Left forelimb (tissue), 1 donor: Measurements from ENCODE around the gene CCNI.

Source experiments
- DNase-seq: peaks from one replicate; pipeline ENCODE4 v3.0.0-alpha.2; 2018; ENCODE audit warnings: low spot score

The CCNI gene

DNA sequence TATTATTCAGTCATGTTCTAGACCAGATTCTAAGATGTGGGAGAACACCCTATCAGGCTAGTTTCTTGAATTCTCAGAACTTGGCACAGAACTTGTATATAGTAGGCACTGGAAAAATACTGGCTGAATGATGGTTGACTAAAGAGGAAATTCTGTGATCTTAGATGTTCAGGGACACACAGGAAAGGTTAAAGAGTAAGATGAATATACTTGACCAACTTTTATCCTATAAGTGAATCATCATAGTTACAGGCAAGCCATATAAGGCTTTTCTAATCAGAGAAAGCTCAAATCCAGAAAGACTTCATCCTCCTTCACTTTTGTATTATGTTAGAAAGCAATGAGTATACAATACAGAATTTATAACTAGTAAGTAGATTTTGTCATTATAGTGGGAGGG, 72.4 kb downstream of the CCNI start:
- no peak for DNase-seq

DNA sequence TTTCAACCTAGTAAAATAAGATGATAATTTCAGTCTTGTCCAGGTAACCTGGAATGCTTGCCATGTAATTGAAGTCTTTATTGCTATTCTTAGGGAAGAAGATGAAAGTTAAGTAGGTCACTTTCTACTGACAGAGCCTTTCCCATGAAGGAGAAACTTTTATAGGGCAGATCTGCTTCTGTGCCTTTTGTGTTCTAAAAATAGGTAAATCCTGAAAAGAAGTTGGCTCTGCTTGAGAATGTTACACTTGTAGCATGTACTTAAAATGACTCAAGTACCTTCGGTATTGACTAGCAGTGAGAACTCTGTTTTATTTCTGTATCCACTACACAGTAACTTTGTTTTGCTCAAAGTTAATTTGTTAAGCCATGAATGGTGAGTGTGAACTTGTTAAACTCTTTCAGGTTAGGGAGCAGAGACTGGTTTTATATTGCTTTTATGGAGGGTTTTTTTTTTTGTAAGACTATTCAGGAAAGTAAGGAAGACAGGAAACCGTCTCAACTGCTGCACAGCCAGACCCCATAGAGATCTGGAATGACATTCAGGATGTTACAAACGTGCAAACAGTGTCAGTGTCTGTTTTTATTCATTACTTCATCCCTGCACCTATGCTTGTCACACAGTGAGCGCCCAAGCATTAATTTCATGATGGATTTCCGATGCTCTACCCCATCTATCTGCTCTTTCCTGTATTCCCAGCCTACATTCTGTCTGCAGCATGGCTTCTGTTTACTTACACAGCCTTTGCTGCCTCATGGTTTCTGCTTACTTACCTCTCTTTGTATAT, 73.3 kb downstream of the CCNI start:
- DNase-seq = no peak

DNA sequence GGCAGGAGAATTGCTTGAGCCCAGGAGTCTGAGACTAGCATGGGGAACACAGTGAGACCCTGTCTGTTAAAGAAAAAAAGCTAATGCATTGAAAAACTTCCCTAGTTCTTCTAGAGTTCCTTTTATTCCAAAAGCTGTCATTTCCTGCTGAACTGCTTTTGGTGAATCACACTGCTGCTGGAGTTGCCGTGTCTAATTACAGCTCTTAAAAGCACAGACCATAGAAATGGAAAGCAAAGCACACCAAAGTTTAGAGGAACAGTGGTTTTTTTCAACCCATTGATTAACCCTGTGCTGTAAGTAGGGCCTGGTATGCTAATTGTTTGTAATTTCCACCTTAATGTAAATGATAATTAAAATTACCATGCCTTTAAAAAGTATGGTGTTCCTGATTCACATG, 73.9 kb downstream of the CCNI start:
- no peak for DNase-seq

DNA sequence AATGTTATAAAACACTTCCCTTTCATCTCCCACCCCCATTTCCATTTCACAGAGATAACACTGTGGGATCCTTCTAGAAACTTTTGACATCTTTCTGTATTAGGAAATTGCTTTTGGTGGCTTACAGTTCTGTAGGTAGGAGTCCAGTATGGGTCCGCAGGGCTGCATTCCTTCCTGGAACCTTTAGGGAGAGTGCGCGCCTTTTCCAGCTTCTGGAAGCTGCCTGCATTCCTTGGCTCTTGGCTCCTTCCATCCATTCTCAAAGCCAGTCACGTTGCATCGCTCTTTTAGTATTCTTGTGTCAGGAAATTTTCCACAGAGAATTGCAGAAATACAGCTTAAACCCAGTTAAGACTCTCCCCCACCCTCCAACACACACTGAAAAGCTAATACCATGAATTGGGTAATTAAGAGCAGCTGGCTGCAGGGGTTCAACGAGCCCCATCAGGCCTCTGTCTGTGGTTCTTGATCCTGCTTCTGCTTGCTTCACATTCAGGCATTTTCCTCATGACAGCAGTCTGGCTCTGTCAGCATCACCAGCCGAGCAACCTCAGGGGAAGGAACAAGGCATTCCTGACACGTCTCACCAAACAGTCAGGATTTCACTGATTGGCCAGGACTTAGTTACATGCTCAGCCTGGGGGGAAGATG, 77.4 kb downstream of the CCNI start:
- DNase-seq = no peak

DNA sequence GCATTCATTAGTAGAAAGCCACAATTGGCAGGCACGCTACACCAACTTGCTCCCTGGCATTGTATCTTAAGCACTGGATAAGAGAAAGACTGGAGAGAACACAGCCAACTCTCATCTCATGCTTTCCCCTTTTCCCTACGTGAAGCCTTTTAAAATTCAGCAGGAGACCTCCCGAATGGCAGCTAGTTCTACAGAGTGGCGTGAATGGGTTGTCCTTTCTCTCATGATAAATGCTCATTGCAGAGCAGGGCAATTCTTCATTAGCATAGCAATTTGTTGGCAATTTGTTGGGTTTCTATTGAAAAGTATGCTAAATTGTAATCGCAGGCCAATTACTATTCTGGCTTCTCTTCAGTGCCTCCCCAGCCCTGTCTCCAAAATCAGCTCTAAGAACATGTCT, 78.3 kb downstream of the CCNI start:
- no peak for DNase-seq
